Spleen (tissue), 11 donors: ENCODE data around the gene C19orf85. TPM values are rescaled to one million over a fixed set of nuclear protein-coding genes. Genes with fewer than 3 reads are reported as not detected.
"Not testable (repeated sequence)": the region's sequence is repeated elsewhere in the genome, so short reads cannot be mapped to it uniquely, and the experiment has no call there.

ENCODE experiments used
- DNase-seq: peaks from one replicate; pipeline ENCODE4 v3.0.0-alpha.2; 2020
- H3K27ac ChIP-seq, 8 donors: fragments of 200-600 bp; sonication (generic) in 7 of 8; 1 replicate in 4 of 8; 2 replicates in 4 of 8; pipeline versions ENCODE4 v1.5.0 to v1.8.0; 2016 to 2021; ENCODE audit warnings: inconsistent platforms in 4 of 8, mild to moderate bottlenecking in 4 of 8, moderate library complexity in 1 of 8
- H3K27me3 ChIP-seq, 7 donors: fragments of 200-600 bp; sonication (generic) in 6 of 7; replicated peaks in 1 of 7; 1 replicate in 4 of 7; 2 replicates in 3 of 7; pipeline versions ENCODE4 v1.5.0 to v1.8.0; 2016 to 2021; ENCODE audit warnings: inconsistent platforms in 3 of 7, mild to moderate bottlenecking in 1 of 7
- H3K36me3 ChIP-seq, 6 donors: fragments of 200-600 bp; sonication (generic) in 5 of 6; 1 replicate in 4 of 6; 2 replicates in 2 of 6; pipeline versions ENCODE4 v1.5.0 to v1.8.0; 2016 to 2021; ENCODE audit warnings: inconsistent platforms in 2 of 6
- H3K4me1 ChIP-seq, 6 donors: fragments of 200-600 bp; sonication (generic) in 5 of 6; 1 replicate in 3 of 6; 2 replicates in 3 of 6; pipeline versions ENCODE4 v1.5.0 to v1.8.0; 2016 to 2021; ENCODE audit warnings: inconsistent platforms in 3 of 6
- H3K4me3 ChIP-seq, 8 donors: fragments of 200-600 bp; sonication (generic) in 7 of 8; 1 replicate in 4 of 8; 2 replicates in 4 of 8; pipeline versions ENCODE4 v1.5.0 to v1.8.0; 2016 to 2021; ENCODE audit warnings: inconsistent platforms in 4 of 8, mild to moderate bottlenecking in 4 of 8, moderate library complexity in 2 of 8
- H3K9me3 ChIP-seq, 8 donors: fragments of 200-600 bp; sonication (generic) in 7 of 8; 1 replicate in 4 of 8; 2 replicates in 4 of 8; pipeline versions ENCODE4 v1.5.0 to v1.8.0; 2016 to 2021; ENCODE audit warnings: inconsistent platforms in 4 of 8
- CTCF ChIP-seq, 11 experiments: fragments of 200-600 bp in 7 of 11; fragments of 450-650 bp in 4 of 11; sonication (generic) in 4 of 11; IDR thresholded peaks in 8 of 11; conservative IDR thresholded peaks in 3 of 11; 1 replicate in 7 of 11; 2 replicates in 4 of 11; pipeline versions ENCODE4 v1.4.0 to v1.8.0; 2016 to 2021; ENCODE audit warnings: antibody characterized with exemption in 11 of 11, inconsistent platforms in 4 of 11, mild to moderate bottlenecking in 1 of 11
- POLR2A ChIP-seq, 3 donors: fragments of 450-650 bp; IDR thresholded peaks; one replicate each; pipeline ENCODE4 v1.5.1; 2017; ENCODE audit warnings: antibody characterized with exemption in 3 of 3, mild to moderate bottlenecking in 1 of 3
- POLR2AphosphoS5 ChIP-seq, 3 donors: sonication (generic); formaldehyde crosslinking; IDR thresholded peaks; one replicate each; pipeline ENCODE4 v1.5.1; 2017; ENCODE audit warnings: antibody characterized with exemption in 3 of 3
- WGBS, 5 donors: extraction: QIAGEN DNeasy Blood & Tissue Kit in 3 of 5; methylation state at CpG; one replicate each; pipeline versions ENCODE4 v1.1.5 to v1.1.7; 2013 to 2018; 5-methylcytosine and 5-hydroxymethylcytosine counted together
- intact Hi-C: fragments of 100-400 bp; cut with DNase I; formaldehyde crosslinking; loops from one replicate; pipeline ENCODE4 v1.15.0; 2023; ENCODE audit warnings: low total_unique reads
- polyA plus RNA-seq, 3 donors: library from polyadenylated mRNA; stranded (reverse); fragments of 200-250 nt; gene quantifications; one replicate each; pipeline ENCODE4 v1.2.1, GENCODE V29; 2013
- total RNA-seq, 7 donors: library from RNA; depleted of rRNA in 3 of 7; stranded (reverse); fragments of >200 nt in 3 of 7; fragmentation: NEBNext Ultra II Directional in 4 of 7; extraction: Animal tissue kit (Norgen Biotek cat#: 25700) in 4 of 7; gene quantifications; one replicate each; pipeline versions ENCODE4 v1.1.0 to v1.2.1, GENCODE V29; 2016 to 2021
- donor health status: healthy with polysubstance abuse.
- donor health status: DM: no; HTN: no; CAD: no; lungs with moderate emphysema.
- donor health status: DM: no; HTN: no; CAD: no.
- donor health status: Bipolar disorder and iron deficiency.
- donor health status: healthy.
- donor health status: DM: no; HTN: no; CAD: no.
- donor health status: DM: yes; HTN: yes; CAD: no.

The C19orf85 gene
- total and polyA plus RNA-seq, 10 donors: not detected

GRCh38 chr19:55426042-55426441, 38.5 kb downstream of the C19orf85 start:
- TF ChIP-seq POLR2AphosphoS5 (IDR thresholded peaks at IDR 0.05): no peak
- no peak for TF ChIP-seq POLR2A (IDR thresholded peaks at IDR 0.05)
- no peak for TF ChIP-seq CTCF (IDR thresholded peaks at IDR 0.05 in 8 of 11, conservative IDR thresholded peaks at IDR 0.05 in 3 of 11)
- no peaks in the 10 kb centered on the region for H3K9me3 ChIP-seq
- DNase-seq: no peak
- WGBS, 5 donors: 69 to 87% (median 74%) methylated on average over 2 of the region's 2 CpGs
- H3K4me3 ChIP-seq: no peak overlapping the region
- H3K27me3 ChIP-seq: peaks cover 0 to 65% (median 14%) of the 10 kb centered on the region in 7 donors
- intact Hi-C loops: no loop called here
- H3K4me1 ChIP-seq: peaks cover 0 to 8% (median 0%) of the 10 kb centered on the region in 6 donors
- H3K36me3 ChIP-seq: no peaks in the 10 kb centered on the region
- H3K27ac ChIP-seq: no peak overlapping the region

- TF ChIP-seq POLR2AphosphoS5 (IDR thresholded peaks at IDR 0.05): no peak
- no peak for TF ChIP-seq CTCF (IDR thresholded peaks at IDR 0.05 in 8 of 11, conservative IDR thresholded peaks at IDR 0.05 in 3 of 11)
- no peak for TF ChIP-seq POLR2A (IDR thresholded peaks at IDR 0.05)
- H3K4me1 ChIP-seq: peaks cover 0 to 12% (median 0%) of the 10 kb centered on the region in 6 donors
- 83 to 100% (median 89%) methylated on average over 3 of the region's 3 CpGs for WGBS, 5 donors
Observed at GRCh38 chr19:55424518-55424917, 40.0 kb downstream of the C19orf85 start.

GRCh38 chr19:55423225-55424005, 41.1 kb downstream of the C19orf85 start:
- H3K9me3 ChIP-seq: no peaks in the 10 kb centered on the region
- DNase-seq: no peak
- 80 to 89% (median 85%) methylated on average over 13 of the region's 13 CpGs for WGBS, 5 donors
- no peaks in the 10 kb centered on the region for H3K36me3 ChIP-seq
- no peak overlapping the region for H3K27ac ChIP-seq
- intact Hi-C loops: no loop called here
- H3K4me3 ChIP-seq: no peak overlapping the region
- TF ChIP-seq POLR2AphosphoS5 (IDR thresholded peaks at IDR 0.05): no peak
- H3K27me3 ChIP-seq: peaks cover 0 to 53% (median 1%) of the 10 kb centered on the region in 7 donors
- peaks cover 0 to 12% (median 0%) of the 10 kb centered on the region in 6 donors for H3K4me1 ChIP-seq

More at GRCh38 chr19:55424518-55424917, 40.0 kb downstream of the C19orf85 start:
- no peak overlapping the region for H3K27ac ChIP-seq
- H3K27me3 ChIP-seq: peaks cover 0 to 53% (median 10%) of the 10 kb centered on the region in 7 donors
- DNase-seq: no peak
- H3K4me3 ChIP-seq: no peak overlapping the region
- no peaks in the 10 kb centered on the region for H3K36me3 ChIP-seq
- intact Hi-C loops: no loop called here
- H3K9me3 ChIP-seq: no peaks in the 10 kb centered on the region

- intact Hi-C loops: not testable (repeated sequence)
Observed at GRCh38 chr19:55421281-55421680, 43.3 kb downstream of the C19orf85 start.

GRCh38 chr19:55419624-55420236, 44.8 kb downstream of the C19orf85 start:
- intact Hi-C loops: loop anchor here (10.0 kb wide), 1 partner anchor 125 kb away; no protein-coding TSS in a partner anchor
- H3K36me3 ChIP-seq: no peaks in the 10 kb centered on the region
- H3K4me1 ChIP-seq: peaks cover 0 to 17% (median 0%) of the 10 kb centered on the region in 6 donors
- 71 to 100% (median 79%) methylated on average over 1 to 5 of the region's 5 CpGs for WGBS, 5 donors
- no peak for DNase-seq
- no peak for TF ChIP-seq POLR2A (IDR thresholded peaks at IDR 0.05)
- TF ChIP-seq POLR2AphosphoS5 (IDR thresholded peaks at IDR 0.05): no peak
- TF ChIP-seq CTCF (IDR thresholded peaks at IDR 0.05 in 8 of 11, conservative IDR thresholded peaks at IDR 0.05 in 3 of 11): no peak
- no peak overlapping the region for H3K27ac ChIP-seq
- no peak overlapping the region for H3K4me3 ChIP-seq
- H3K27me3 ChIP-seq: peaks cover 0 to 35% (median 0%) of the 10 kb centered on the region in 7 donors
- no peaks in the 10 kb centered on the region for H3K9me3 ChIP-seq

More at GRCh38 chr19:55421281-55421680, 43.3 kb downstream of the C19orf85 start:
- not testable (repeated sequence) for H3K36me3 ChIP-seq, DNase-seq, H3K9me3 ChIP-seq, H3K27ac ChIP-seq, H3K4me3 ChIP-seq
- 9 to 37% (median 18%) methylated on average over 3 to 4 of the region's 4 CpGs for WGBS, 5 donors
- Histone ChIP-seq H3K4me1 (peaks cover 0 to 17% (median 0%) of the 10 kb centered on the region in 6 donors), H3K27me3 (peaks cover 0 to 45% (median 0%) of the 10 kb centered on the region in 7 donors)
